EL (cell line): Measurements from ENCODE around the gene EXOC2.
"Not testable (repeated sequence)": the region's sequence is repeated elsewhere in the genome, so short reads cannot be mapped to it uniquely, and the experiment has no call there.

Experiments used
- DNase-seq: peaks from one replicate; pipeline ENCODE4 v3.0.0-alpha.2; 2016

The EXOC2 gene

DNA sequence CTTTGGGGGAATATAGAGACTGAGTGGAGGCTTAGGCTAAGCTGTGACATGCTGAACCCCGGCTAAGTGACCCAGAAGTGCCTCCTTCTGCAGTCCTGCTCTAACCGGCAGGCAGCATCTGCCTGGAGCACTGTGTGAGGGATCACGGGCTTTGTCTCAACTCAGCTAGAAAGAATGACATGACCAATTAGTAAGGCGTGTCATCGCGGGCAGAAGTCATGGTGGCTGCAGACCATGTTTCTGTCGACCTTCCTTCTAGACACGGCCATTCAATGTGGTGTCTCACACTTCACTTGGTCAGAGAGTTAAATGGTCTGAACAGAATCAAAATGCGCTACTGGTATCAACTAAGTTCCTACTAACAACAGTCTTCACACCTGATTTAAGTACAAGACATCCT lies 71.0 kb downstream of the EXOC2 start:
- DNase-seq, result no peak

- DNase-seq, result no peak
These were observed 72.0 kb downstream of the EXOC2 start for GRCh38 chr6:620950-621349.

GRCh38 chr6:620166-620565 lies 72.8 kb downstream of the EXOC2 start:
- no peak for DNase-seq

- no peak for DNase-seq
These were observed 75.4 kb downstream of the EXOC2 start for GRCh38 chr6:617456-618100.

GRCh38 chr6:613981-614380 lies 79.0 kb downstream of the EXOC2 start:
- DNase-seq, result no peak

DNA sequence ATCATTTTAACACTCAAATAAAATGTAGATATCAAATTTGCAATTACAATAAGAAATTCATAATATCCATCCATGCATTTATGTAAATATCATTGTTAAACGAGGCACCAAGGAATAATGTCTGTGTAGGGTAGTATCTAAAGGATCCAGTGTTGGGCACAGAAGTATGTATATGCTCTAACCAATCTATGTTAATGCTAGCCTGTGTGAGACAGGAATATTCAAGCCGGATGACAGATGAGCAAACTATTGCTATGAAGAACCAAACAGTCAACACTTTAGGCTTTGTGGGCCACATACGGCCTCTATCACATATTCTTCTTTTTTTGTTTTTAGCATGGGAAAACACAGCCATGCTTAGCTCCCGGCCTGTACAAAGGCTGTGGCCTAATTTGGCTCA lies 81.0 kb downstream of the EXOC2 start:
- DNase-seq, result no peak

DNA sequence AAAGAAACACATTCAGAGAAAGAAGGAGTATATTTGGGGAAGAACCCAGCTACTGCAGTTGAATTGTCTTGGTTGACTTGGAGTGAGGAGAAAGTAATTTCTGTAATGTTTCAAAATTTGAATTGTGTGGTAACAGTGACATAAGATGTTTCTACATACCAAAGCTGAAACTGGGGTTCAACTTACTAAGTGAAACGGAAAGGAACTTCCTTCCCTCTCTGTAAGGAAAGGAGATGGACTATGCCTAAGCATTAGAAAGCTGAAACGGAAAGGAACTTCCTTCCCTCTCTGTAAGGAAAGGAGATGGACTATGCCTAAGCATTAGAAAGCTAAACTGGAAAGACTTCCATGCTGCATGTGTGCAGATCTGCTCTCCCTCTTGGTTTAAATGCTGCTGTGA lies 82.1 kb downstream of the EXOC2 start:
- no peak for DNase-seq

DNA sequence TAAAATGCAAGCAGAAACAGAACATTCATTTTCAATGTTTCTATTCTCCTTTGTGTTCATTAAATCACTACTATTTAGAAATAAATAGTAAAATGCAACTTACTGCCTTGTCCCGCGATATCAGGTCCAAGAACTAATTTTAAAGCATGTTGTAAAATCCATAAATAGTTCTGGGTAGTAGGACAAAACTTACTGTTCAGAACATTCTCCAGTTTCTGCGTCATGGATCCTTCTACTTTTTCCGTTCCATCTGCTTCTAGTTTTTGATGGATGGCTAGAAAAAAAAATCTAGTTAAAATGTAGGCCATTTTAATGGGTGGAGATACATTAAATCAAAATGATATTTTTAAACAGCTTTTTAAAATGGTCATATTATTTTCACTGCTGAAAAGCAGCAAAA lies 83.0 kb downstream of the EXOC2 start:
- no peak for DNase-seq

DNA sequence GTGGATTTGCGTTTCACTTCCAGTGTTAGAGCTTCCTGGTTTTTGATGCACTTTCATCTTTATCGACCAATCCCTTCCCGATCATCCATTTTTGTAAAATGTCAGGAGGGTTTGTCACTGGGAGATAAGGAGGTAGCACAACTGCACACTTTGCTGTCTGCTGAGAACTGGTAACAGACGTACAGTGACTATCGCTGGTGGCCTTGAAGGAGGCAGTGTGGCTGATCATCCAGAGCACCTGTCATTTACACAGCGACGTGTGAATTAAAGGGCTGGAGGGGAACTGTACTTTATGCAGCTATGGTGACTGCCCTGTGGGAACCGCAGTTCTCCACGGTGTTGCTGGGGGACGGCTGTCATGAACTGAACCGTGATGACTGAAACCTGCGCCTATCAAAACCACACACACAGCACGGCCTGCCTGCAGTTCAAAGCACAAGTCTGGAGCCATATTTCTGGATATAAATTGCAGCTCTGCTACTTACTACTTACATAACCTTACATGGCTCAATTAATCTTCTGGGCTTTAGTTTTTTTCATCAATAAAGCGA lies 86.0 kb downstream of the EXOC2 start:
- no peak for DNase-seq

DNA sequence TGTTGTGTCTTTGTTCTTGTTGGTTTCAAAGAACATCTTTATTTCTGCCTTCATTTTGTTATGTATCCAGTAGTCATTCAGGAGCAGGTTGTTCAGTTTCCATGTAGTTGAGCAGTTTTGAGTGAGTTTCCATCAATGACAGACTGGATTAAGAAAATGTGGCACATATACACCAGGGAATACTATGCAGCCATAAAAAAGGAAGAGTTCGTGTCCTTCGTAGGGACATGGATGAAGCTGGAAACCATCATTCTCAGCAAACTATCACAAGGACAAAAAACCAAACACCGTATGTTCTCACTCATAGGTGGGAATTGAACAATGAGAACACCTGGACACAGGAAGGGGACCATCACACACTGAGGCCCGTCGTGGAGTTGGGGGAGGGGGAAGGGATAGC lies 87.0 kb downstream of the EXOC2 start:
- DNase-seq, result not testable (repeated sequence)

- DNase-seq, result no peak
These were observed 88.4 kb downstream of the EXOC2 start for GRCh38 chr6:604579-604978.

- DNase-seq, result no peak
These were observed 89.7 kb downstream of the EXOC2 start for GRCh38 chr6:603265-603664.

DNA sequence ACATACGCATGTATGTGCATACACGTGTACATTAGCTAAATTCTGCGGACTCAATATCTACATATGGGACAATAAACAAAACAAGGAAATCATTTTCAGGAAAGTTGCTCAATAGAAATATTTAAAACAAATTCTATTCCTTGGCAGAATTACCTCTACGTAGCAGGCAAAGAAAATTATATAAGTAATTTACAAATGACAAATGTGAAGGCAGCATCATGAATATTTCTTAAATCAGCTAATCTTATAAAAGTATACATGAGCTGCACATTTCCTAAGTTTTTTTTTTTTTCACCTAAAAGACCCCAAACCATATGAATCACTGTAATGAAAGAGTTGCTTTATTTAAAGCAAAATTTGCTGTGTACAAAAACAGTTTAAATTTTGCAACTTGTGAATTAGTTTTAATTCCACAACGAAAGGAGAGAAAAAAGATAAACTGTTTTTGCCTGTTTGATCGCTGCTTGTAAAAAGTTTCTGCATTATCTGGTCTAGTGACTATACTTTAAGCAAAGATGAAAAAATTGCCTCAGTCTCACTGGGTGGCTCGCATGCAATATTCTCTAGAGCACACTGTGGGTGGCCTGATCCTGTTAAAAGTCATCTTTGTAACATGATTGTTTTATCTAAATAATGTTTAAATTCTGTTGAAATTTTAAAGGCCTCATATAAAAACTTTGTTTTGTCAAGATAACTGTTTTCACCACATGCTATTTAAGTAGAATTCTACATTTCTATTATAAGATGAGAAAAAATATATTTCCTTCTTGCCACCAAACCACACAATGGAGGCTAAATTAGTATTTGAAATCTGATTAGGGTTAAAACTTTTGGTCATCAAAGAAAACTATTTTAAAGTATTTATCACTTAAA lies 93.1 kb downstream of the EXOC2 start:
- no peak for DNase-seq

DNA sequence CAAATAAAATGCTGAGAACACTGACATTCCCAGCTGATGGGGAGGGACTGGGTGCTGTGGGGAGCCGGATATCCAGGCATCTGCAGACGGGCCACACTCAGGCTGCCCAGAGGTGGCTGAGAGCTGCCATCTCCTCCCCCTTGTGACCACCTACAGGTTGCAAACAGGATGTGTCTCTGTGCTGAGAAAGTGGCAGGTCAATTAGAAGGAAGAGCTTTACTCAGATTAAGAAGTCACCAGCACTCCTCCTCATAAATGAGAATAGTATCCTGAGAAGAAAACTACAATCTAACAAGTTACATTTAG lies 99.1 kb downstream of the EXOC2 start:
- DNase-seq, result no peak

GRCh38 chr6:593139-593906 lies 99.6 kb downstream of the EXOC2 start:
- peak; percentile 58 for DNase-seq

DNA sequence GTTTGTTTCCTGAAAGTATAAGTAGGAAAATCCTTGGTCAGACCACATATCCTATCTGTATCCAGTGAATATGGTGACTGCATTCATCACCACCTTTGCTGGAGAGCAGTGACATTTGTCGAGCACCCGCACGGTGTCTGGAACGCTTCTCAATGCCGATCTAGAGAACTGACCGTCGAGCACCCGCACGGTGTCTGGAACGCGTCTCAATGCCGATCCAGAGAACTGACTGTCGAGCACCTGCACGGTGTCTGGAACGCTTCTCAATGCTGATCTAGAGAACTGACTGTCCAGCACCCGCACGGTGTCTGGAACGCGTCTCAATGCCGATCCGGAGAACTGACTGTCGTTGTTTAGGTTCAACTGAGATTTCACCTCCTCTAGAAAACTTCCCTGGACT lies 103.8 kb downstream of the EXOC2 start:
- DNase-seq, result no peak

- no peak for DNase-seq
These were observed 106.4 kb downstream of the EXOC2 start for GRCh38 chr6:586553-586952.

- no peak for DNase-seq
These were observed 109.3 kb downstream of the EXOC2 start for GRCh38 chr6:583635-584034.

DNA sequence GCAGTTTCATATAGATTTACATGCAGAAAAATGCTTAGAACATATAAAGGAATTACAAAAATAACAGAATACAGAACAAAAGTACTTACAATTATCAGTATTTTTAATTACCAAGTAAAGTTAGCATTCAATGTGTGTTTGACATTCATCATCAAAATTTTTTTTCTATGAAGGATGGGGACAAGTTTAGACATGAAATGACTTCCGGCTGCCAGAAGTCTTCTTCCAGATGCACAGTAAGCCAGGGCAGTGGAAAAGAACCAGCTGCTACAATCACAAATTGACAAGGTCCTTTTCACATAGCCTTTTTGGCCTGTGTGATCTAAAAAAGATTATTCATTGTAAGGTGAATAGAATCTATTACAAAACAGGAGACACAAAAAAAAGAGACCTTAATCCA lies 109.8 kb downstream of the EXOC2 start:
- no peak for DNase-seq

DNA sequence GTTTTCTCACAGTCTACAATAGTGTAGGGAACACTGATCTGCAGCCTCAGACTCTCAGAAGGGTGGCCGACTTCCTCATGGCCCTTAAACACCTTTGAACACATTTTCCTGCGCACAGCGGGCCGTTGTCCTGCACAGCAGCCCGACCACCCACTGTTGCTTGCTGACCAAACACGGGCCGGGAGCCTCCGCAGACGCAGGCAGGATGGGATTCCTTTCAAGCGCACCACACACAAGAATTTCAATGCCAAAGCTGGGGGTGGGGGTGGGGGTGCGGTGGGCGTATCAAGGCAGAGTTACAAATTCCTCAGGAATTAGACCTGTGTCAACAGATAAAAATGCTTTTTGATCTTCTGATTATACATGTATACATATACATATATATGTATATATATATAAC lies 110.6 kb downstream of the EXOC2 start:
- DNase-seq, result peak; percentile 30

GRCh38 chr6:579339-579738 lies 113.6 kb downstream of the EXOC2 start:
- peak; percentile 20 for DNase-seq

GRCh38 chr6:572596-573265 lies 120.2 kb downstream of the EXOC2 start:
- DNase-seq, result no peak

DNA sequence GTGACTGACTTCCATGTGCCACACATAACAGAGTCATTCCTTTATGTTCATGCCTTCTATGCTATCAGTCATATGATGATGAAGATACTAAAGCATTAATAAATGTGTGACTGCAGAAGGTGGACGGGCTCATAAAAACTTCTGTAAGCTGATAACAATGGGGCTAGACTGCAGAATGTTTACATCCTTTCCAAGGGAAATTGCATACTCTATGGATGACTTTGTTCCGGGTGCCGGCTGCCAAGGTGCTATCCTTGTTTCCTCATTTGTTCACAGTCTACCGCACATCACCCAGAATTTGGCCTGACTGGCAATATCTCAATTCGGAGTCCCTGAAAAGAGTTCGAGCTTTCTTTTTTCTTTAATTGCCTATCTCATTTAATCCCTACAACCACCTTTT lies 121.0 kb downstream of the EXOC2 start:
- no peak for DNase-seq
